Measurements from ENCODE around the gene NRCAM.

DNA sequence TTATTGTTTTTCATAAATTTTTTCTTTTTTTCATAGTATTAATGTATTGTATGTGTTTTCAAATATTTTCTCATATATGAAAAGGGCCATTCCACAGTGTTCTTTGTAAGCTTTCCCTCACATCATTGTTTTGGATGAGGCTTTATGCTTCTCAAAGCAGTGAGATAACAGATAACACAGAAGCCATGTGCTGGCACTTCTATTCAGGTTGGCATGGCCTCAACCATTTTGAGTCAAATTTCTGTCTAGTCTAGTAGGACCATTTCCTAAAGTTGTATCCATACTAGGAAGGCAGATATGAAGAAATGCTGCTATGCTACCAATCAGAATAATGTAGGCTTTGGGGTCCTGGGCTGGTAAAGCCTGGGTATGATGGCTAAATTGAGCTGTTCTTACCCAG lies 190.2 kb downstream of the NRCAM start:
- TF ChIP-seq, protein P1, sequence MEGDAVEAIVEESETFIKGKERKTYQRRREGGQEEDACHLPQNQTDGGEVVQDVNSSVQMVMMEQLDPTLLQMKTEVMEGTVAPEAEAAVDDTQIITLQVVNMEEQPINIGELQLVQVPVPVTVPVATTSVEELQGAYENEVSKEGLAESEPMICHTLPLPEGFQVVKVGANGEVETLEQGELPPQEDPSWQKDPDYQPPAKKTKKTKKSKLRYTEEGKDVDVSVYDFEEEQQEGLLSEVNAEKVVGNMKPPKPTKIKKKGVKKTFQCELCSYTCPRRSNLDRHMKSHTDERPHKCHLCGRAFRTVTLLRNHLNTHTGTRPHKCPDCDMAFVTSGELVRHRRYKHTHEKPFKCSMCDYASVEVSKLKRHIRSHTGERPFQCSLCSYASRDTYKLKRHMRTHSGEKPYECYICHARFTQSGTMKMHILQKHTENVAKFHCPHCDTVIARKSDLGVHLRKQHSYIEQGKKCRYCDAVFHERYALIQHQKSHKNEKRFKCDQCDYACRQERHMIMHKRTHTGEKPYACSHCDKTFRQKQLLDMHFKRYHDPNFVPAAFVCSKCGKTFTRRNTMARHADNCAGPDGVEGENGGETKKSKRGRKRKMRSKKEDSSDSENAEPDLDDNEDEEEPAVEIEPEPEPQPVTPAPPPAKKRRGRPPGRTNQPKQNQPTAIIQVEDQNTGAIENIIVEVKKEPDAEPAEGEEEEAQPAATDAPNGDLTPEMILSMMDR (conservative IDR thresholded peaks at IDR 0.05) = no peak
- TF ChIP-seq EZH2 (IDR thresholded peaks at IDR 0.05; ENCODE audit: low read depth) = no peak

Measured in PC-9 (cell line).